H9 (cell line): Measurements from ENCODE around the gene COL23A1. TPM values are rescaled to one million over a fixed set of nuclear protein-coding genes. Genes with fewer than 3 reads are reported as not detected.

Experiments used
- DNase-seq: peaks from one replicate; pipeline ENCODE4 v3.0.0-alpha.2; 2017
- H2AFZ ChIP-seq: one replicate; pipeline ENCODE4 v1.6.1; 2013; ENCODE audit warnings: mild to moderate bottlenecking, low read length, control low read depth, moderate library complexity
- H2AK5ac ChIP-seq: 2 replicates; pipeline ENCODE4 v1.6.1; 2013; ENCODE audit warnings: low read length, control low read depth, mixed read lengths; ENCODE audit not compliant: insufficient read length
- H2BK120ac ChIP-seq: one replicate; pipeline ENCODE4 v1.6.1; 2013; ENCODE audit warnings: low read depth, mild to moderate bottlenecking, low read length, control low read depth, inconsistent platforms; ENCODE audit not compliant: poor library complexity, severe bottlenecking
- H2BK12ac ChIP-seq: 2 replicates; pipeline ENCODE4 v1.6.1; 2013; ENCODE audit warnings: low read length, control low read depth, mixed read lengths, low read depth; ENCODE audit not compliant: insufficient read length
- H2BK15ac ChIP-seq: 2 replicates; pipeline ENCODE4 v1.6.1; 2013; ENCODE audit warnings: low read depth, low read length, control low read depth
- H2BK20ac ChIP-seq: one replicate; pipeline ENCODE4 v1.6.1; 2013; ENCODE audit warnings: low read depth, mild to moderate bottlenecking, low read length, control low read depth, inconsistent platforms; ENCODE audit not compliant: poor library complexity, severe bottlenecking
- H2BK5ac ChIP-seq: 2 replicates; pipeline ENCODE4 v1.6.1; 2013; ENCODE audit warnings: low read length, control low read depth, mixed read lengths; ENCODE audit not compliant: insufficient read length
- H3K14ac ChIP-seq: 2 replicates; pipeline ENCODE4 v1.6.1; 2013; ENCODE audit warnings: low read length, control low read depth; ENCODE audit not compliant: insufficient read depth
- H3K18ac ChIP-seq: 2 replicates; pipeline ENCODE4 v1.6.1; 2013; ENCODE audit warnings: low read depth, mild to moderate bottlenecking, mixed read lengths, low read length, control low read depth; ENCODE audit not compliant: insufficient read length
- H3K23ac ChIP-seq: 2 replicates; pipeline ENCODE4 v1.6.1; 2013; ENCODE audit warnings: low read length, control low read depth, mixed read lengths, low read depth; ENCODE audit not compliant: insufficient read length
- H3K23me2 ChIP-seq: 2 replicates; pipeline ENCODE4 v1.6.1; 2013; ENCODE audit warnings: low read depth, mild to moderate bottlenecking, mixed read lengths, low read length, control low read depth; ENCODE audit not compliant: insufficient read length, poor library complexity, severe bottlenecking
- H3K27ac ChIP-seq: 2 replicates; pipeline ENCODE4 v1.5.1; 2013; ENCODE audit warnings: low read length, control low read depth, mixed read lengths, low read depth; ENCODE audit not compliant: insufficient read length
- H3K27me3 ChIP-seq: 2 replicates; pipeline ENCODE4 v1.6.1; 2013; ENCODE audit warnings: low read length, control low read depth, inconsistent platforms; ENCODE audit not compliant: insufficient read depth
- H3K4ac ChIP-seq: 2 replicates; pipeline ENCODE4 v1.6.1; 2013; ENCODE audit warnings: low read depth, mild to moderate bottlenecking, control low read depth, inconsistent platforms, low read length, moderate library complexity
- H3K4me1 ChIP-seq: 2 replicates; pipeline ENCODE4 v1.6.1; 2013; ENCODE audit warnings: low read length, control low read depth, inconsistent platforms; ENCODE audit not compliant: insufficient read depth
- H3K4me2 ChIP-seq: 2 replicates; pipeline ENCODE4 v1.6.1; 2013; ENCODE audit warnings: low read length, control low read depth, mixed read lengths; ENCODE audit not compliant: insufficient read length, insufficient read depth
- H3K56ac ChIP-seq: 2 replicates; pipeline ENCODE4 v1.6.1; 2013; ENCODE audit warnings: low read depth, mild to moderate bottlenecking, mixed read lengths, low read length, control low read depth; ENCODE audit not compliant: insufficient read length
- H3K79me1 ChIP-seq: 2 replicates; pipeline ENCODE4 v1.6.1; 2013; ENCODE audit warnings: low read depth, mild to moderate bottlenecking, moderate library complexity, low read length, control low read depth, inconsistent platforms; ENCODE audit not compliant: insufficient read depth, poor library complexity, severe bottlenecking
- H3K79me2 ChIP-seq: 2 replicates; pipeline ENCODE4 v1.6.1; 2013; ENCODE audit warnings: low read length, control low read depth, inconsistent platforms; ENCODE audit not compliant: insufficient read depth
- H3K9ac ChIP-seq: 2 replicates; pipeline ENCODE4 v1.6.1; 2013; ENCODE audit warnings: low read length, control low read depth, mixed read lengths; ENCODE audit not compliant: insufficient read length; ENCODE audit errors: extremely low read depth
- H3K9me3 ChIP-seq: one replicate; pipeline ENCODE4 v1.6.1; 2013; ENCODE audit warnings: low read depth, low read length, inconsistent platforms; ENCODE audit not compliant: control insufficient read depth
- H3T11ph ChIP-seq: one replicate; pipeline ENCODE4 v1.6.1; 2013; ENCODE audit warnings: mild to moderate bottlenecking, low read length, control low read depth, inconsistent platforms
- H4K20me1 ChIP-seq: one replicate; pipeline ENCODE4 v1.6.1; 2013; ENCODE audit not compliant: control insufficient read depth, insufficient read length, insufficient read depth
- H4K5ac ChIP-seq: 2 replicates; pipeline ENCODE4 v1.6.1; 2013; ENCODE audit warnings: low read depth, mild to moderate bottlenecking, mixed read lengths, low read length, control low read depth; ENCODE audit not compliant: insufficient read length
- H4K8ac ChIP-seq: replicated peaks from 2 replicates; pipeline ENCODE4 v1.6.1; 2013; ENCODE audit warnings: low read length, control low read depth, mixed read lengths, low read depth; ENCODE audit not compliant: insufficient read length
- H4K91ac ChIP-seq: 2 replicates; pipeline ENCODE4 v1.6.1; 2013; ENCODE audit warnings: low read depth, mild to moderate bottlenecking, moderate library complexity, mixed read lengths, low read length, control low read depth; ENCODE audit not compliant: insufficient read length
- H3K27ac Mint-ChIP-seq, 3 experiments: 2 replicates in 2 of 3; 3 replicates in 1 of 3; pipeline ENCODE4 v1.8.0; 2020 to 2021; ENCODE audit warnings: mixed read lengths in 3 of 3, mild to moderate bottlenecking in 1 of 3, moderate library complexity in 1 of 3
- H3K27me3 Mint-ChIP-seq: 2 replicates; pipeline ENCODE4 v1.8.0; 2021; ENCODE audit warnings: low read depth, mild to moderate bottlenecking, moderate library complexity, mixed read lengths
- H3K36me3 Mint-ChIP-seq, 3 experiments: 2 replicates in 2 of 3; 3 replicates in 1 of 3; pipeline ENCODE4 v1.8.0; 2020 to 2021; ENCODE audit warnings: low read depth in 3 of 3, mixed read lengths in 3 of 3; ENCODE audit not compliant: insufficient read depth in 1 of 3
- H3K4me1 Mint-ChIP-seq, 2 experiments: 2 replicates each; pipeline ENCODE4 v1.8.0; 2020; ENCODE audit warnings: mixed read lengths in 2 of 2
- H3K4me3 Mint-ChIP-seq, 2 experiments: 2 replicates in 1 of 2; 3 replicates in 1 of 2; pipeline ENCODE4 v1.8.0; 2020 to 2021; ENCODE audit warnings: mild to moderate bottlenecking in 2 of 2, mixed read lengths in 2 of 2, moderate library complexity in 1 of 2
- H3K9me3 Mint-ChIP-seq, 2 experiments: 2 replicates in 1 of 2; 3 replicates in 1 of 2; pipeline ENCODE4 v1.8.0; 2020; ENCODE audit warnings: mild to moderate bottlenecking in 2 of 2, mixed read lengths in 2 of 2, moderate library complexity in 1 of 2
- WGBS: extraction: QIAGEN DNeasy Blood & Tissue Kit; methylation state at CpG from one replicate; pipeline ENCODE4 v1.1.7; 2013; ENCODE audit warnings: missing lambda C conversion rate, low lambda C conversion rate, mixed read lengths; ENCODE audit not compliant: insufficient read length; ENCODE audit errors: extremely low coverage; 5-methylcytosine and 5-hydroxymethylcytosine counted together
- total RNA-seq: library from RNA; stranded (reverse); gene quantifications from 2 replicates; pipeline ENCODE4 v1.2.1, GENCODE V29; 2021
- TF ChIP-seq, protein P1 (sequence below): fragments of 200-600 bp; sonication (generic); conservative IDR thresholded peaks from 3 replicates; pipeline ENCODE4 v1.8.0; 2021; ENCODE audit warnings: antibody characterized with exemption, mild to moderate bottlenecking

COL23A1 gene
- total RNA-seq, 1 experiment from 2014 or later = 2.6 TPM

DNA sequence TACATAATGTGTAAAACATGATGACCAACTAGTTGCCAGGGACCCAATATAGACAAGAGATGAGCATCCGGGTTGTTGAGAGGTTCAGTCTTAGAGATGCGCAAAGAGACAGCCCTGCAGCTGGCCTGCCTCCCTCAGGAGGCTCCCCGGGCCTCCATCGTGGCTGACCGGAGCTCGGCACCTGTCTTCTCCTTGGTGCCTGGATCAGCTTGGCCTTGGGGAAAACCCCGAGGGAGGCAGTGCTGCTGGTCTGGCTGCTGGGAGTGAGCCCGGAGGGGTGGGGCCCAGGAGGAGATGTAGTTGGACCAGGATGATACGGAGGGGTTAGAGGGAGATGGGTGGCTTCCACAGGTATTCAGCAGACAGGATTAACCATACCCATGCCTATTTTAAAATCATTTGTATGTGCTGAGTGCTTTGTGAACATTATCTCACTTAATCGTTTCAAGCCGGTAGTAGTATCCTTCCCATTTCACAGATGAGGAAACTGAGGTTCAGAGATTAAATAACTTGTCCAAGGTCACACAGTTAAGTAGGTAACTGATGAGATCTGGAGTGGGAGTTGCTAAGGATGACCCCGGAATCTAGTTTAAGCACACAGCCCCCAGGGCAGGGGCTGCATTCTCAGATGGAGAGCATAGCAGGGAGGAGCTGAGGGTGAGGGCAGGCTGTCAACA, 173.8 kb downstream of the COL23A1 start:
- H2BK120ac ChIP-seq = no peak overlapping the region
- Mint-ChIP-seq H3K36me3 (no peaks in the 10 kb centered on the region), H3K27me3 (peaks cover 5% of the 10 kb centered on the region), H3K4me3 (no peak overlapping the region), H3K27ac (no peak overlapping the region; a peak in 2 of 7 replicates), H3K4me1 (peaks cover 27 to 44% of the 10 kb centered on the region in 2 experiments), H3K9me3 (no peaks in the 10 kb centered on the region)
- no peaks in the 10 kb centered on the region for H3K27me3 ChIP-seq
- TF ChIP-seq, protein P1, sequence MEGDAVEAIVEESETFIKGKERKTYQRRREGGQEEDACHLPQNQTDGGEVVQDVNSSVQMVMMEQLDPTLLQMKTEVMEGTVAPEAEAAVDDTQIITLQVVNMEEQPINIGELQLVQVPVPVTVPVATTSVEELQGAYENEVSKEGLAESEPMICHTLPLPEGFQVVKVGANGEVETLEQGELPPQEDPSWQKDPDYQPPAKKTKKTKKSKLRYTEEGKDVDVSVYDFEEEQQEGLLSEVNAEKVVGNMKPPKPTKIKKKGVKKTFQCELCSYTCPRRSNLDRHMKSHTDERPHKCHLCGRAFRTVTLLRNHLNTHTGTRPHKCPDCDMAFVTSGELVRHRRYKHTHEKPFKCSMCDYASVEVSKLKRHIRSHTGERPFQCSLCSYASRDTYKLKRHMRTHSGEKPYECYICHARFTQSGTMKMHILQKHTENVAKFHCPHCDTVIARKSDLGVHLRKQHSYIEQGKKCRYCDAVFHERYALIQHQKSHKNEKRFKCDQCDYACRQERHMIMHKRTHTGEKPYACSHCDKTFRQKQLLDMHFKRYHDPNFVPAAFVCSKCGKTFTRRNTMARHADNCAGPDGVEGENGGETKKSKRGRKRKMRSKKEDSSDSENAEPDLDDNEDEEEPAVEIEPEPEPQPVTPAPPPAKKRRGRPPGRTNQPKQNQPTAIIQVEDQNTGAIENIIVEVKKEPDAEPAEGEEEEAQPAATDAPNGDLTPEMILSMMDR = no peak
- H3K18ac ChIP-seq = no peak overlapping the region
- H4K20me1 ChIP-seq = no peaks in the 10 kb centered on the region
- no peak overlapping the region for H4K91ac ChIP-seq
- H3K23me2 ChIP-seq = no peaks in the 10 kb centered on the region
- no peaks in the 10 kb centered on the region for H3K79me1 ChIP-seq
- no peak overlapping the region for H3T11ph ChIP-seq
- no peak overlapping the region for H2BK12ac ChIP-seq
- H4K8ac ChIP-seq = no peak overlapping the region
- H3K14ac ChIP-seq = no peak overlapping the region
- H3K4me1 ChIP-seq = peaks cover 3% of the 10 kb centered on the region
- no peak overlapping the region for H3K4ac ChIP-seq
- H4K5ac ChIP-seq = no peak overlapping the region
- DNase-seq = peak; percentile 23
- no peak overlapping the region for H3K4me2 ChIP-seq
- no peak overlapping the region for H2BK5ac ChIP-seq
- H2AFZ ChIP-seq = no peak overlapping the region
- H2AK5ac ChIP-seq = no peak overlapping the region
- no peak overlapping the region for H3K56ac ChIP-seq
- H3K27ac ChIP-seq = no peak overlapping the region
- H3K9ac ChIP-seq = no peak overlapping the region
- H3K79me2 ChIP-seq = no peaks in the 10 kb centered on the region
- H2BK15ac ChIP-seq = no peak overlapping the region
- H3K23ac ChIP-seq = no peak overlapping the region
- H3K9me3 ChIP-seq = no peaks in the 10 kb centered on the region
- H2BK20ac ChIP-seq = no peak overlapping the region
- no CpG with 5 or more reads among the region's 12 CpGs for WGBS
